HG03108 (cell line): Measurements from ENCODE around the gene MISP.

Experiments
- ATAC-seq: cut with Tn5 transposase; IDR thresholded peaks from one replicate; pipeline ENCODE4 v1.9.1; 2021; ENCODE audit warnings: moderate library complexity; ENCODE audit not compliant: unreplicated experiment

Gene MISP

DNA sequence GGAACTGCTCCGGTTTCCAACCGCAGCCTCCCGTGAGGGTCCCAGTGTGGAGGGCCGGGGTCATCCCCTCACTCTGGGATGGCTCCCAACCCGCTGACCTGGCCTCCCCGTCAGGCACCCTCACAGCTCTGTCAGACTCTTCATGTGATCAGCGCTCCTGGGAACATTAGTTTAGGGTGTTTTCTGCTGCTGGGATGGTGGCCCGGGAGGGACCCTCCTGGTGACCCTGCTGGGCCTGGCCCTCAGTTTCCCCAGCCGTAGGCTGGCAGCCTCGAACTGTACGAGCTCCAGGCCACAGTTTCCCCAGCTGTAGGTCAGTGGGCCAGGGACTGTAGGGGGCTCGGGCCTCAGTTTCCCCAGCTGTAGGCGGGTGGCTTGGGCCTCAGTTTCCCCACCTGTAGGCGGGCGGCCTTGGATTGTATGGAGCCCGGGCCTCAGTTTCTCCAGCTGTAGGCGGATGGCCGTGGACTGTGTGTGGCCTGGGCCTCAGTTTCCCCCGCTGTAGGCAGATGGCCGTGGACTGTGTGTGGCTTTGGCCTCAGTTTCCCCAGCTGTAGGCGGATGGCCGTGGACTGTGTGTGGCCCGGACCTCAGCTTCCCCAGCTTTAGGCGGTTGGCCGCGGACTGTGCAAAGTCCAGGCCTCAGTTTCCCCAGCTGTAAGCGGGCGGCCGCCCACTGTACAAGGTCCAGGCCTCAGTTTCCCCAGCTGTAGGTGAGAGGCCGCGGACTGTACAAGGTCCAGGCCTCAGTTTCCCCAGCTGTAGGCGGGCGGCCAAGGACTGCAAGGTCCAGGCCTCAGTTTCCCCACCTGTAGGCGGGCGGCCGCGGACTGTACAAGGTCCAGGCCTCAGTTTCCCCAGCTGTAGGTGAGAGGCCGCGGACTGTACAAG, 45.0 kb downstream of the MISP start:
- ATAC-seq, result no peak

DNA sequence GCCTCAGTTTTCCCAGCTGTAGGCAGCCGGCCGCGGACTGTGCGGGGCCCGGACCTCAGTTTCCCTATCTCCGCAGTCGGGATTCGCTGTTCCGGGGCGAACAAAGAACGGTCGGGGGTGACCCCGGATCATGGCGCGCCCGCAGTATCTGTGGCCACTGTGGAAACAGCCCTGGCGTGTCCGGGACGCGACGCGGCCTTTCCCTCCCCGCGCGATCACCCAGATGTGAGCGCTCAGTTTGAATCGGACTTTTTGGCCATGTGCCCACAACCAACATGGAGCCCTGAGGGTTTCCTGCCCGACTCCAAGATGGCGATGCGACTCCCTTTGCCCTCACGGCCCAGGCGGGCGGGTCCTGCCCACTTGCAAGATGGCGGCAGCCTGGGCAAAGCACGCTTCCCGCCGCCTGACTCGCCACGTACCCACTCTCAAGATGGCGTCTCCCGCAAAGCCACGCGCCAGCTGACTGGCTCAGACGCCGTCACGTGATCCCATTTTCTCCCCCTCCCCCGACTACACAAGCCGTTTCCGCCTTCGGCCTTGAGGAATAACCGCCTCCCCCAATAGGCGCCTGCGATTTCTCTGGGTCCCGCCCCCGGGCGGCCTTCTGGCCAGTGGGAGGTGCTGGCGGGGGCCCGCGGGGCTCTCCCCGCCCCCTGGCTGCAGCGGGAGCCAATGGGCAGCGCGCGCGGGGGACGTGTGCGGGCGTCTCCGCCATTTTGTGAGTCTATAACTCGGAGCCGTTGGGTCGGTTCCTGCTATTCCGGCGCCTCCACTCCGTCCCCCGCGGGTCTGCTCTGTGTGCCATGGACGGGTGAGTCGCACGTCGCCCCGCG, 46.0 kb downstream of the MISP start, which contains the start of gene PTBP1:
TSS of gene PTBP1 (plus strand) at position 761 of the 836 bp plus-strand sequence. CDS start at position 807, 46 bp downstream.
- peak; percentile 81 for ATAC-seq

DNA sequence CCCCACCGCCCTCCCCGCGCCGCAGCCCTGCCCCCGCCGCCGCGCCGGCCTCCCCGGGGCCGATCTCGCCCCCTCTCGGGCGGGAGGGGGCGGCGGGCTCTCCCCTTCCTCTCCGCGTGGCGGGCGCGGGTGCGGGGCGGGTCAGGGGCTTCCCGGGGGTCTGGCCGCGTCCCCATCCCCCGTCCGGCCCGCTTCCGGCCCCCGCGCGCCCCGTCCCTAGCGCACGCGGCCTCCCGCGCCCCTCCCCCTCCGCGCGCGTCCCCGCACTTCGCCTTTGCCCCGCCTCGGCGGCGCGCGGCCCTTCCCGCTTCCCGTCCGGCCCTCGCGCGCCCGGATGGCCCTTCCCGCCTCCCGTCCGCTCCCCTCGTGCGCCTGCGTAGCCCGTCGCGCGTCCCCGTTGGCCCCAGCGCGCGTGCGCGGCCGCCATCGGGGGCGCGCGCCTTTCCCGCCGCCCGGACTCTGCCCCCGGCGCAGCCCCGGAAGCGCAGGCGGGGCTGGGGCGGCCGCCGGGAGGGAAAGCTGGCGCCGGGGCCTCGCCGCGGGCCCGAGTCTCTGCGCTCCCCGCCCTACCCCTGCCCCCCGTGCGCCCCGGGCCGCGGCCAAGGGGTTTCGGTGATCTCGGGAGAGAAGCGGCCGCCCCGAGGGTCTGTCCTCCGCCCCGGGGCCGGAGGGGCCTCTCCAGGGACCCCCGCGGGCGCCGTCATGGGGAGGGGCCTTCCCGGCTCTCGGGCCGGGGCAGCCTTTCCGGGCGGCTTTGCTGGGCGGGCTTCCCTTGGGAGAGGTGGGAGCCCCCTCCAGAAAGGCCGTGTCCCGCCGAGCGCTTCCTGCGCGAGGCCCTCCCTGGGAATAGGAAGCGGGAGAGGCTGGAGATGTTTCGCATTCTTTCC, 46.9 kb downstream of the MISP start:
- peak; percentile 34 for ATAC-seq

DNA sequence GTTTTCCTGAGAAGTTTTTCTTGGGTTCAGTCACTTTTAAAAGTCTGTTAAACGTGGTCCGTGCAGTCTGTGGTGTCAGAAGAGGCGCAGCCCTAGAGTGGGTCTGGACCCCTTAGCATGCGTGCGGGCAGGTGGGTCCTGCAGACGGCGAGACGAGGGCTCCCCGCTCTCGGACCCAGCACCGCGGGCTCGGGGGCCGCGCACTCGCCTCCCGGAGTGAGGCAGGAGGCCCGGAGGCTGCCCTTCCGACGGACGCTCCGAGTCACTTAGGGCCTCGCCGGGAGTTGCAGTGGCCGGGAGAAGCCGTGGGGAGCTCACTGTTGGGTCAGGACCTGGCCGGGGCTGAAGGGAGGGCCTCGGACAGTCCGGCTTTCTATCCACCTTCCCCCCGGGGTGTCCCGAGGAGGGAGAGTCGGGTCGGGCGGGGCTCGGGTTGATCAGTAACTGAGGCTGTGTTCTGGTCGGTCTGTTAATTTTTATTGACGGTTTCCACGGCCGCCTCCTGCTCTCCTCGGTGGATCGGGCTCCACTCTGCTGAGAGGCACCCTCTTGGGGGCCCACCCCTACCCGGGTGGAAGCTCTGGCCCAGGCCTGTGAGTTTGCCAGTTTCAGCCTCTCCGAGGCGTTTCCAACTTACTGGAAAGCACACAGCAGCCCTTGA, 47.6 kb downstream of the MISP start:
- ATAC-seq, result no peak

DNA sequence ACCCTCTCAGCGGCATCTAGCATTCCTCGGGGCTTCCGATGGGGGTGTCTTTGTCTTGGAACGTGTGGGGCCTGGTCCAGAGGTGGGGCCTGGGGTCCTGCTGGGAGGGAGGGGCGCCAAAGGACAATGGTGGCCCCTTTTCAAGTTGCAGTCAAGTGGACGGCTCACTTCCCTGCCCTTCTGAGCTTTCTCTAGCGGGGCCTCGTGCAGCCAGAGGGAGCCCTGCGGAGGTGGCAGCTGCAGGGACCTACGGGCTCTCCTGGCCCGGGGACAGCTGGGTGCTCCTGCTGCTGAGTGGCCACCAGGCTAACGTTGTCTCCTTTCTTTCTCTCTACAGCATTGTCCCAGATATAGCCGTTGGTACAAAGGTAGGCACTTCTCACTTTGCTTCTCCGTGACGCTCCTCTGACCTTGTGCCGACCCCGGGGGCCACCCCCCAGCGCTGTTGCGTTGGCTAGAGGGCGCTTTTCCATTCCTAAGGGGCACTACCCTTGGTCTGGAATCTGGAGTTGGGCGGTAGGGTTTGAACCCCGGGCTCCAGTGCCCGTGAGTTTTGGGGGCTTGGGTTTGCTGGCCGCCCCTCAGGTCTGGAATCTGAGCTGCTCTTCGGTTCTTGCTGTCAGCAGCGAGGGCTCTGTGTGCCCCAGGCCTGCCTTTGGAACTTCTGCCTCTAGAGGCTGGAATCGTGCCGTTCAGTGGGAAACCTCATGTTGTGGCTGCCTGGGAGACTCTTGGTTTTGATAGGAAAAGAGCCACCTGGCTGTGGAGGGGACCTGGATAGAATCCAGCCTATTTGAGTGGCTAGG, 48.4 kb downstream of the MISP start:
- no peak for ATAC-seq

DNA sequence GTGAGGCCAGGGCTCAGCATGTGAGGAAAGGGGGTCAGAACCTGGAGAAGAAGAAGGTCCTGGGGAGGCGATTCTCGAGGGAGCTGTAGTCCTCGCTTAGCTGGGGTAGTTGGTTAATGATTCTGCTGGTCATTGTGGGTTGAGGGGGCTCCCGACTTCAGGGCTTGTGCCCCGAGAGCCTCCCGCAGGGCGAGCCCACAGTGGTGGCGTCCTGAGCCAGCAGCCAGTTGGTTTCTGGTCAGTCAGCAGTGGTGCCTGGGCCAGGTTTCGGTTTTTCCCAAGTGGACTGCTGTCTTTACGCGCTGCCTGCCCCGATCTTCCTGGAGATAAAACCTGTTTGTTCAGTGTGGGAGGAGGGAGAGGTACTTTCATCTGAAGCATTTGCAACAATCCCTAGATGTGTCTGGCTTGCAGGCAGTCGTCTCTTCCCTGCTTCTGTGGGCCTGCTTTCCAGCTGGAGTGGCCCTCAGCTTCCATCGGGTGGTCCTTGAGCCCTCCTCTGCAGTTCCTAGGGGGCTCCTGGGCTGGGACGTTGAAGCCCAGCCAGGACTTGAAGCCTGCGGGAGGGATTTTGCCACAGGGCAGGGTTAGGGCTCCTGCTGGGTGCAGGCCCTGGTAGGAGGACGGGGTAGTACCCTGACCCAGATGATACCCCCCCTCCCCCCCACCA, 49.6 kb downstream of the MISP start:
- ATAC-seq, result no peak

DNA sequence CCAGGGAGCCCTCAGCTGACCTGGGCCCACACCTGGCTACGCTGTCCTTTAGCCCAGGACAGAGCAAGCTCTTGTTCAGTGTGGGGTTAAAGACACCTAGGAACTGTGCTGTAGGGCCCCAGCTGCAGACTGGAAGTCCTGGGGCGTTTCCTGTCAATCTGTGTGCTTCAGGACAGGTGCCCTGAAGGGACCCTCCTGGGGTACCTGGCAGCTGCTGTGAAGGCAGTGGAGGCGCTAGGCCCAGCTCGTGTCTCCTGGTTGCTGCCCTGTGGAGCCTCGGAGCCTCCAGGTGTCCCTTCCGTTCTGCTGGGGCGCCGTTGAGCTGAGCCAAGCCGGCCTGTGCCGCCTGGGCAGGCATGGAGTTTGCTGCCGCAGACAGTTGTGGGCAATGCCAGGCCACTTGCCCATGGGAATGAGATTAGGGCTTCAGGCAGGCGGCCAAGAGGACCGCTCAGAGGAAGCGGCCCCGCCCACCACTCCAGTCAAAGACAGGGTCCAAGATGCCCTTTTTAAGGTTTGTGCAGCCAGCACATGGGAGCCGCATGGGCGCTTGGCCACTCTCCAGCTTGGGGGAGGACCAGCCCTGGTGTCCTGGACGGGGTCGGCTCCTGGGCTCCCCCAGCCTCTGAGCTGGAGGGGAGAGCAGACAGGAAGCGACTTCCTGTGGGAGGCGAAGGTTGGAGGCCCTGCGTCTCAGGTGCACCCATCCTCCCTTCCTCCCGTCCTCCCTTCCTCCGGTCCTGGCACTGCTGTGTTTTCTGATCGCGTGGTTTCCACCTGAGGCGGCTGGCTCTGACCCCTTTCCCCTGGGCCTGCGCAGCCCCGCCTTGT, 50.3 kb downstream of the MISP start:
- ATAC-seq, result no peak

DNA sequence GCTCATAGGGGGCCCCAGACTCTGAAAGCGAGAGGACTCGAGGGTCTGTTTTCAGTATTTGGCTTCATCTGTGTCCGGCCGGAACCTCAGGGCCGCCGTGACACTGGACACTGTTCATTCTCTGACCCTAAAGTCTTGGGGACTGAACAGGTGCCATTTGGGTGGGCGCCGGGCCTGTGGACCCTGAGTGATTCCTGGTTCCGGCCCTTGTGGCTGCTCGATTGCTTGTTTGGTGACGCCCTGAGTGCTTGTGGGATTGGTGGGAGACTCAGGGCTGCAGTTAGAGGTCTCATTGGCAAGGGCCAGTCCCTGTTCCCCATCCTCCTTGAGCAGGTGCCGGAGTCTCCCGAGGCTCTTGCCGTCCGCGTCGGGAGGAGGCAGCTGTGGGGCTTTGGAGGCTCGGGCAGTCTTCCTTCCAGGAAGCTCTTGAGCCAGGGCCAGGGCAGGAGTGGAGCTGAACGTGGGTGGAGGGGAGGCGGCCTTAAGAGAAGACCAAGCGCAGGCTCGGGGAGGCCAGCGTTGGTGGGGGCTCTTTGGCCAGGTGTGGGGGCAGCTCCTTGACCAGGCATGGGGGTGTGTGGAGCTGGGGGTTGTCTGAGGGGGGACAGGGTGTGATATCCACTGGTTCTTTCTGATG, 51.1 kb downstream of the MISP start:
- ATAC-seq, result no peak

DNA sequence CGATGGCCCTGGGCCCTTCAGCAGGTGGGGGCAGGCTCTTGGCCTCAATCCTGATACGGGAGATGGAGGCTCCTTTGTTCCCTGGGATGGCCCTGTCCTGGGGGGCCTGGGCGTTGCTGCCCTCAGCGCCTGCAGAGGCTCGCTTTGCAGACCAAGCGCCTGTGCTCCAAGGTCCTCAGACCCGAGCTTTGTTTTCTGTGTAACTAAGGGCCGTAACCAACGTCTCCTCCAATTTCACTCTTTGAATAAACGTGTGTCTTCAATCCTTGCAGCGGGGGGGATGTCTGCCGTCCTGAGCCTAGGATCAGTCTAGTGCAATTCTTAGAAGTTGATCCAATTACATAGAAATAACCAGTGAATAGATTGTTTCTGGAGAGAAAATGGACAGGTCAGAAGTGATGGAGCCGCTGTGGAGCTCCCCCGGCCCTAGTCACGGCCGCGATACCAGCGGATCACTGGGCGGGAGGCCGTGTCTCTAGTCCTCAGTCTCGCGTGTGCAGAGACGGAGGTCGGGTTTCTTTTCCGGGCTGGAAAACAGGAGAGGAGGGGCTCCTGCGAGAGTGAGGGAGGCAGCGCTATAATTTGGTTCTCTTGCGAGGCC, 51.7 kb downstream of the MISP start:
- ATAC-seq, result no peak

DNA sequence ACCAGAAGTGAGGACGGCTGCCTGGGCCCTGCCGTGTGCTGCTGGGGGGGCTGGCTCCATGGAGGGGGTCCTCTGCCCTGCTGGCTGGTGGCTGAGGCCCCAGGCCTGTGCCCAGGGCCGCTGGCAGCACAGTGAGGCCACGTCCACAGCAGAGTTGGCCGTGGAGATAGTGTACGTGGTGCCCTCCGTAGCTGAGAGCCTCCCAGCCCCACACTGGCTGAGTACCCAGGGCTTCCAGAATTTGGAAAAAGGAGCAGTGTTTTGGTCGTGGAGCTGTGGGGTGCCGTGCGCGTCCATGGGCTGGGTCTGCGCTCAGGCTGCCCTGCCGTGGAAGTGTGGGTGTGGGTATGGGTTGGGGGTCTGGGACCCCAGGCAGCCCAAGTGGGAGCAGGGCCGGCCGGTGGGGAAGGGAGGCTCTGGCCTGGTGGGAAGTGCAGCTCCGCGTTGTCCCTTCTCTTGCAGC, 52.2 kb downstream of the MISP start:
- no peak for ATAC-seq

DNA sequence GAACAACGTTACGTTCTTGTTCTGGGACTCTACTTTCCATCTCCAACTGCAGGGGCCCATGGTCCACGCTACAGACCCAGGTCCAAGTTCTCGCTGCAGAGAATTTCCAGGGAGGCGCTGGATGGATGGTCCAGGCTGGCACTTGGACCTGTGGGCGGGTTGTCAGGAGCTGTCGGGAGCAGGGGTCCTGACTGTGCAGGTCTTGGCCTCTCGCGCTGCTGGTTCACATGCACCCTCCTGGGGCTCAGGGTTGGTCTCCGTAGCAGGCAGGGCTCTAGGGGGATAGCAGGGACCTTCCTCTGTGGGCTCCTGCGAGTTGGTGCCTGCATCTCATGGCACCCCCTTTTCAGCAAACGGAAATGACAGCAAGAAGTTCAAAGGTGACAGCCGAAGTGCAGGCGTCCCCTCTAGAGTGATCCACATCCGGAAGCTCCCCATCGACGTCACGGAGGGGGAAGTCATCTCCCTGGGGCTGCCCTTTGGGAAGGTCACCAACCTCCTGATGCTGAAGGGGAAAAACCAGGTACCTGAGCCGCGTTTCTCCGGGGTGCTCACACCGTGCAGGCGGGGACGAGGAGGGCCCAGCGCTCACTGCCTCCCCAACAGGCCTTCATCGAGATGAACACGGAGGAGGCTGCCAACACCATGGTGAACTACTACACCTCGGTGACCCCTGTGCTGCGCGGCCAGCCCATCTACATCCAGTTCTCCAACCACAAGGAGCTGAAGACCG, 52.9 kb downstream of the MISP start:
- no peak for ATAC-seq

DNA sequence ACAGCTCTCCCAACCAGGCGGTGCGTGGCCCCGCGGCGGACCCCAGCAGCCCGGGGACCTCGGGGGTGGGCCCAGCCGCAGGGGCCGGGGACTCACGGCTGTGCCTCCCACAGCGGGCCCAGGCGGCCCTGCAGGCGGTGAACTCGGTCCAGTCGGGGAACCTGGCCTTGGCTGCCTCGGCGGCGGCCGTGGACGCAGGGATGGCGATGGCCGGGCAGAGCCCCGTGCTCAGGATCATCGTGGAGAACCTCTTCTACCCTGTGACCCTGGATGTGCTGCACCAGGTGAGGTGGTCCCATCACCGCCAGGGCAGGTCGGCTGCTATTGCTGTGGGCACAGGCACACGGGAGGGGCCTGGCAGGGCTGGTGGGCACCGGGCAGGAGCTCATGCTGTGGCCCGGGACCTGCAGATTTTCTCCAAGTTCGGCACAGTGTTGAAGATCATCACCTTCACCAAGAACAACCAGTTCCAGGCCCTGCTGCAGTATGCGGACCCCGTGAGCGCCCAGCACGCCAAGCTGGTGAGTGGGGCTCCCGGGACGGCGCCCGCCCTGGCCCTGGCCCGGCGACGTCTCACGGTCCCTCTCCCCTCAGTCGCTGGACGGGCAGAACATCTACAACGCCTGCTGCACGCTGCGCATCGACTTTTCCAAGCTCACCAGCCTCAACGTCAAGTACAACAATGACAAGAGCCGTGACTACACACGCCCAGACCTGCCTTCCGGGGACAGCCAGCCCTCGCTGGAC, 53.7 kb downstream of the MISP start:
- no peak for ATAC-seq

DNA sequence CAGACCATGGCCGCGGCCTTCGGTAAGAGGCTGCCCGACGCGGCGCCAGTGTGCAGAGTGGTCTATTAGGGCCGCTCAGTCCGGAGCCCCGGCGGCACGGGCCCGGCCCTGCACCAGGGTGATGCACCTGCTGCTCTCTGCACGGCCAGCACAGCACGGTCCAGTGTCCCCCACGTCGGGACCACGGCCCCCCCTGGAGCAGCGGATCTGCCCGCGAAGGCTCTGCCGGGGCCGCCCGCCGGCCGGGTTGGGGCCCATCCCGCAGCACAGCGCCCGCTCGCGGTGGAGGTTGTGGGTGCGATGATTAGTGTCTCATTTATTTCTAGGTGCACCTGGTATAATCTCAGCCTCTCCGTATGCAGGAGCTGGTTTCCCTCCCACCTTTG, 54.2 kb downstream of the MISP start:
- no peak for ATAC-seq

DNA sequence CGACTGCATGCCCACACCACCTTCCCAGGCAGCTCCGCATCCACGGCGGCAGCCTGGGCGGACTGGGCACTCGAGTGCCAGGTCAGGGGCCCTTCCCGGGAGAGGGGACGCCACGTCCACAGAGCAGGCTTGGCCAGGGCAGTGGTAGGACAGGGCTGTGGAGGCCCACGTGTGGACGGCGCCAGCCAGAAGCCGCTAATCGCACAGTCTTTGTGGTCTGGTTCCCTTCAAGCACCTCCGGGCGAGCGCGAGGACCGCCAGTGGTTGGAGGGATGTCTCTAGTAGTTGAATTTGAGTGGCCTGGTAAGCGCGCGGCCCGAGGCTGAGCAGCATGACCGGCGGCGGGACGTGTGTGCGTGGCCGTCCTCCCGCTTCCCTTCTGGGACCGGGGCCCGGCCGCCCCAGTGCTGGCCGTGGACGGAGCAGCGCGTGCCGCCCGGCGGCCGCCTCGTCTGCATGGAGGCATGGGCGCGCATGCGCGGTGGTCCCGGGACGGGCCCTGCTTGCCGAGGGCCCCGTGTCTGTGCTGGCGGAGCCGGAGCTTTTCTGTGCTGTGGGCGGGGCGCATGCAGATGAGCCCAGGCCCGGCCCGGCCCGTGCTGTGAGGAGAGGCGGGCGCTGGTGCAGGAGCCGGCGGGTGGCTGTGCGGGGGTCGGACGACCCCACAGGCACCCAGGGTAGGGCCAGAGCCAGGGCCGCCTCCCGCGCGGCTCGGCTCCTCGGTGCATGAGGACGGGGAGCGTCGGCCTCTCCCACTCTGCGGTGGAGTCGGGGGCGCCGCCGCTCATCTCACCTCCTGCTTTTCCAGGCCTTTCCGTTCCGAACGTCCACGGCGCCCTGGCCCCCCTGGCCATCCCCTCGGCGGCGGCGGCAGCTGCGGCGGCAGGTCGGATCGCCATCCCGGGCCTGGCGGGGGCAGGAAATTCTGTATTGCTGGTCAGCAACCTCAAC, 55.0 kb downstream of the MISP start:
- ATAC-seq, result no peak
